ENCODE data around the gene SHLD1.

GRCh38 chr20:5910186-5910585 is 160.0 kb downstream of the SHLD1 start:
- TF ChIP-seq CTCF (IDR thresholded peaks at IDR 0.05; ENCODE audit: low read length) (no peak), EZH2 (optimal IDR thresholded peaks at IDR 0.05; ENCODE audit: low read depth, low read length) (no peak), EZH2phosphoT487 (IDR thresholded peaks at IDR 0.05; ENCODE audit: low read length) (no peak)

Measured in MM.1S (cell line).